EL (cell line): Measurements from ENCODE around the gene EML4.
"Not testable (repeated sequence)": the region's sequence is repeated elsewhere in the genome, so short reads cannot be mapped to it uniquely, and the experiment has no call there.

Experiments used
- DNase-seq: peaks from one replicate; pipeline ENCODE4 v3.0.0-alpha.2; 2016

Gene EML4

DNA sequence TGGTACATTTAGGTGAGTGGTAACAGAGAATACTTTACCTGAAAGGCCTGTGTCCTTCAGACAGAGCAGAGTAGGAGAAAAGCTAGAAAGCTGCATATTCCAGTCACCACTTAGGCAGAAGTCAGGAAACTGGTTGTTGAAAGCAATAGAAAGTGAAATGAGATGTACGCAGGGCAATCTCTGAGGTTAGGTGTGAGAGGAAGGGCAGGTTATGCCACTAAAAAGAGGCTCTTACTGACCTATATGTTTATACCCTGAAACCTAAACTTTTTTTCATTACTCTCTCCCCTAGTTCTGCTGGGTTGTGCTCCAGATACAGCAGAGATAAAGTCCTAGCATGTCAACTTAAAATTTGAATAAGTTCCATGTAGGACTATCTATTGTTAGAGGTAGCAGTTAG is 98.4 kb downstream of the EML4 start:
- no peak for DNase-seq

- no peak for DNase-seq
These were observed 99.5 kb downstream of the EML4 start for GRCh38 chr2:42268528-42269151.

DNA sequence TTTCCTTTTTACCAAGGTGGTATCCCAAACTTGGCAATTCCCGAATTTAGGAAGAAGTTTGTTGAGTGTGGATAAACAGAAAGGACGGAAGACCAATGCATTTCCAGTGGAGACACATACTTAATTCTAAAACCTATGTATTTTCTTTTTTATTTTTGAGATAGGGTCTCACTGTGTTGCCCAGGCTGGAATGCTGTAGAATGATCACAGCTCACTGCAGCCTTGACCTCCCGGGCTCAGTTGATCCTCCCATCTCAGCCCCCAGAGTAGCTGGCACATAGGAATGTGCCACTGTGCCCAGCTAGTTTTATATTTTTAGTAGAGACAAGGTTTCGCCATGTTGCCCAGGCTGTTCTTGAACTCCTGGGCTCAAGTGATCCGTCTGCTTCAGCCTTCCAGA is 101.6 kb downstream of the EML4 start:
- no peak for DNase-seq

DNA sequence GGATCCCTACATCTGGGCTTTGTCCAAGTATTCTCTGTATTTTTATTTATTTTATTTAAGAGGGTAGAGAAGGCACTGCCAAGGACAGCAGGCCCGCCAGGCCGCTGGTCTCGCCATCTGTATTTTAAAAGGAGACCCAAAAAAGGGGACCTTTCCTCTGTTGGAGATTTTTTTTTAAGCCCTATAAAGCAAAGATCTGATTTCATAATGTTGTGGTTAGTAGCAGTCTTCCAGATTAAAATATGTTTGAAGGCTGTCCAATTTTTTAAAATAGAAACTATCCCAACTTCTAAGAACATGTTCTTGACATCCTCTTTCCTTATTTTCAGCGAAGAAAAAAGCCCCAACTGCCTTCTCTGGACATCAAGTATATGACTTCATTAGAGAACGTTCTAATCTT is 102.1 kb downstream of the EML4 start:
- DNase-seq = not testable (repeated sequence)

DNA sequence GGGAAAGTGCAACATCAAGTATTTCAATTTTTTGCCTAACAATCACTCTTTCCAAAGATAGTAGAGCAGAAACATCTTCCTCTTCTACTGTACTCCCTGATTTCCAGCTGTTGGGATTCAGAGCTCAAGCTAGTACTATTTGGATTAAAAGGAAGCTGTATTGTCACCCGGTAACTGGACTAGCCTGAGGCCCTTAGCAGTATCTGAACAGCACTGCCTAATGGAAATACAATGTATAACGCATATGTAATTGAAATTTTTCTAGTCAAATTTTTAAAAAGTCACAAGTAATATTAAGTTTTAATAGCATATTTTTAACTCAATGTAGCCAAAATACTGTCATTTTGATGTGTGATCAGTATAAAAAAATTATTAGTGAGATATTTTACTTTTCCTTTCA is 105.7 kb downstream of the EML4 start:
- no peak for DNase-seq

- no peak for DNase-seq
These were observed 112.4 kb downstream of the EML4 start for GRCh38 chr2:42281416-42282081.

GRCh38 chr2:42284019-42284418 is 114.9 kb downstream of the EML4 start:
- DNase-seq = no peak

GRCh38 chr2:42286268-42286946 is 117.3 kb downstream of the EML4 start:
- DNase-seq = no peak

- DNase-seq = no peak
These were observed 119.7 kb downstream of the EML4 start for GRCh38 chr2:42288811-42289210.

DNA sequence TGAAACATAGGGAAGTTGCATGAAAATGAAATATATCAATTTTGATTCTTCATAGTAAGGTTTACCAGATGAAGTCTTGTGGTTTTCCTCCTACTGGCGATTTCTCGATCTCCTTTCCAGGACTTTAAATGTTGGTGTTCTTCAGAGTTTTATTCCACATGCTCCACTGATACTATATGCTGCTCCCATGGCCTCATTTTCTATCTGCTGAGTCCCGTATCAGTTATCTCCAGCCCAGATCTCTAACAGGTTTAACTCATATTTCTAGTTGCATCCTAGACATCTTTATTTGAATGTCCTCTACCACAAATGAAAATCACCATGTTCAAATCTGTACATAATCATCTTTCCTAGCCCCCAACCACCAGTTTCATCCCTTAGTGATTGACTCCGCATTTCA is 120.1 kb downstream of the EML4 start:
- DNase-seq = no peak

- DNase-seq = no peak
These were observed 120.9 kb downstream of the EML4 start for GRCh38 chr2:42290005-42290404.

DNA sequence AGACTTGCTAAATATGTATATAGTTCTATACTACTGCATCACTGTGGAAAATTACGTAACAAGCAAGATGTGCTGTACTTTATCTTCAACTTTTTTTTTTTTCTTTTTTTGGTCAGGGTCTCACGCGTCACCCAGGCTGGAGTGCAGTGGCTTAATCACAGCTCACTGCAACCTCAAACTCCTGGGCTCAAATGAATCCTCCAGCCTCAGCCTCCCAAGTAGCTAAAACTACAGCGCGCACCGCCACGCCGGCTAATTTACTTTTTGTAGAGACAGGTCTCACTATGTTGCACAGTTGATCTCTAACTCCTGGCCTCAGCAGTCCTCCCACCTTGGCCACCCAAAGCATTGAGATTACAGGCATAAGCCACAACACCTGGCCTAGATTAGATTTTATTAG is 123.9 kb downstream of the EML4 start:
- DNase-seq = no peak

DNA sequence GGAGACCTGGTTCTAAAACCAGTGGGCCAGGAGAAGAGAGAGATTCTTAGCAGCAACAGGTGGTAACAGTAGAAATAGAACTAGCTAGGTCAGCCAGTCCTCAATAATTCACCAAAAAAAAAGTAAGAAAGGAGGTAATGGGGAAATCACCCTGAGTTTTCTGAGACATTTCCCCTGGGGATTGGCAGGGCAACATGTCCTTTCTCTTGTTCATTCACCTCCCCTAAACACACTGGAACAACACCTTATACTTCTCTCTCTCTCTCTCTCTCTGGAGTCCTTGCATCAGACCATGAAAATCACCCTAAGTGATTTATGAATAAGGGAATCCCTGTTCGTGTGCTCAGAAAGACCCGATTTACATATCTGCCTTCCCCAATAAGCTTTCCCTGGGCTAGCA is 127.1 kb downstream of the EML4 start:
- no peak for DNase-seq

DNA sequence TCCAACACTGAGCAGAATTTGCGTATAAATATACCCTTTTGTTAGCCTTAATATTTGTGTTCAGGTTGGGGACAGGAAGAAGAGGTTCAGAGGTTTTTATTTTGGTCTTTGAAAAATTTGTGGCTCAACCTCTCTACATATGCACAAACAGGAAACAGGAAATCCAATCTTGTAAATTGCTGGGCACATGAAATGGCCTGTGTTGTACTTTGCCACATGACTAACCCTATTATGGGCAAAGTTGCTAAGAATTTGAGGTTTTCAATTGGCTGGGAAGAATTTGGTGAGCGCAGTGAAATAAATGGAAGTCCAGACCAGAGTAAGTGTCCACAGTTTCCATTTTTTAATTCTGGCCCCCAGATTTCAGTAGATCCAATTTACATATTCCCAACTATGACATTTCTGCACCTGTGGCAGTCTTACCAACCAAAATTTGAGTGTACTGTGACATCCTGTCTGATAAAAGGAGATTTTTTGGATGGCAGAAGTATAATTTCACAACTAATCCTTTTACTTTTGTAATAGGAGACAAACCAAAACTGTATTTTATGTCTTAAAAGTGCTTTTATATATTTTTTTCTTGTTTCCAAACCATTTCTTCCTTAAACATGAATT is 128.3 kb downstream of the EML4 start:
- DNase-seq = peak; percentile 3

DNA sequence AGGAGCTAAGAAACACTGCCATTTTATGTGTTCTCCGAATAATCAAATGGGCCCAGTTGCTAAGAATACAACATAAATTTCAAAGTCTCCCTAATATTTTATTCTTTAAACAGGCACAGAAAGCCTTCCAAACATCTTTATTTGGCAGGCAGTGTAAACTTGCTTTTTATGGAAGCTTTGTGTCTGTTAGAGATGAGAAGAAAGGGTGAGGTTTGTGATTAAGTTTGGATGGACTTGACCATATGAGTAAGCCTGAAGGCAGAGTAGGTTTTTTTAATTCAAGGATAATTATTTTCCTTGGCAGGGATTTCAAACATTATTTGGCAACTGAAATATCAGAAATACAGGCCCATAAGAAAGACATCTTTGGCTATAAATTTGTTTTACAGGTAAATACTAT is 129.0 kb downstream of the EML4 start:
- DNase-seq = no peak

DNA sequence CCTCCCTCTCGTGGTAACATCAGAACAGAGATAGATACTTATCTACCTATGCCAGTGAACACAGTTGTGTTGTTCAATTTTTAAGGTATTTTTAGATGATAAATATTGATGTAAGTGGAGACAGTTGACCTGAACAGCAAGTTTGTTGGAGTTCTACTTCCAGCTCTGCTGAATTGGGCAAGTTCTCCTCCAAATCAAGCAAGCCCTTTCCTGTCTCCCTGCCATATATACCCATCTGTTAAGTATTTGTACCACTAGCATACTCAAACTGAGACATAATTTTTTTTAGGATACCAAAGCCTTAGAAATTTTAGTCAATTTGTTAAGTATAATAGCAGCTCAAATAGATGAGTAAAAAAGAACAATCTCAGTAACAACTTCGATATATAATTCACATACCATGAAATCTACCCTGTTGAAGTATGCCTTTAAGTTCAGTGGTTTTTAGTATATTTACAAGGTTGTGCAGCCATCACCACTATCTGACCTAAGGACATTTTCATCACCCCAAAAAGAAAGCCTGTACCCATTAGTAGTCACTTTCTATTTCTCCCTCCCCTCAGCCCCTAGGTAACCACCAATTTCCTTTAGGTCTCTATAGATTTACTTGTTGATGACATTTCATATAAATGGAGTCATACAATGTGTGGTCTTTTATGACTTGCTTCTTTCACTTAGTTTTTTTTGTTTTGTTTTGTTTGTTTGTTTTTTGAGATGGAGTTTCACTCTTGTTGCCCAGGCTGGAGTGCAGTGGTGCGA is 130.0 kb downstream of the EML4 start:
- no peak for DNase-seq

DNA sequence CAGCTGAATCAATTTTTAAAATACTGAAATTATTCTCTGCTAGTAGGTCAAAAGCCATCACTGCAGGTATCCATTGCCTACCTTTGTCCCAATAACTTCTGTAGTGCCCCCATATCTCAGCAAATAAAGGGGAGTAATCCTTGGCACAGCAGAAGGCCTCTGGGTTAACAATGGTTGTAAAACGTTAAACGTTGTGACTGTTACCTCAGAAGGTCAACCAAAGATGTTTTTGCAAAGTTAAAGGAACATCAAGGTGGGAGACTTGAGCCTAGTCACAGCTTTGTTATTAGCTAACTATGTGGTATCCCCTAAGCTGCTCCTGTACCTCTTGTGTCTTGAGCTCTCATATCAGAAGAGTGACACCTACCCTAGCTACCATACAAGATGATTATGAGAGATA is 131.4 kb downstream of the EML4 start:
- no peak for DNase-seq

DNA sequence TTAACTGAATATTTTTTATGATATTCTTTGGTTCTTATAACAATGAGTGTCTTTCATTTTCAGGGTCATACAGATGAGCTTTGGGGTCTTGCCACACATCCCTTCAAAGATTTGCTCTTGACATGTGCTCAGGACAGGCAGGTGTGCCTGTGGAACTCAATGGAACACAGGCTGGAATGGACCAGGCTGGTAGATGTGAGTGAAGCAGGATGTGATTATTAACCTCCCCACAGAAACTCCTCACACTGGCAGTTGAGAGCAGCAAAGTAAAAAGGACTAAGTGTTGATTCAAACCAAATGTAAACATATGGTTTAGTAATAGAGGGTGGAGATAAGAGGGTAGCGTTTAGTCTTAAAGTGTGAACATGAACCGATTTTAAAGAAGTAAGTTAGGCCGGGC is 134.1 kb downstream of the EML4 start:
- DNase-seq = no peak

DNA sequence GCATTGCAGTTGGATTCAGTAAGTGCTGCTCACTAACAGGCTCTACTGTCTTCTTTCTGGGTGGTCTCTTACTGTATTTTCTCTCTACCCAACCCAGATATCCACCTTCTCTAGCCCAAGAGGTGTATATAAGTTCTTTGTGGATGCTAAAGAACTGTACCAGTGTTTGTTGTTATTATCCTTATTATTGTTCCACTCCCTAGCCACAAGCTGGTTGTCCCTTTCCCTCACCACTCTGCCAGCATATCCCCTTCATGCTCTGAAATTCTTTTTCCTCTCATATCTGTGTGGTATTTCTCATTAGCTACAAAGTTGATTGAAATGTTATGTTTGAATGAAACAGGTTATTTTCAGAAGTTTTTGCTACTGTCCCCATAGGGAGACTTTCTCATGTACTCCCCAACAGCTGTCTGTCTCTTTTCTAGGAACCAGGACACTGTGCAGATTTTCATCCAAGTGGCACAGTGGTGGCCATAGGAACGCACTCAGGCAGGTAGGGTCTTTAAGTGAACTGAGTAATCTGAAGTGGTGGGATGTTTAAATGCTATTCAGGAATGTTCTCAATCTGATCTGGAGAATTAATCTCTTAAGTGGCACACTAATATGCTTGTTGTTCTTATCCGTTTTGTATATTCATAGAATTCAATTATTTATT is 135.0 kb downstream of the EML4 start:
- DNase-seq = no peak

- no peak for DNase-seq
These were observed 138.0 kb downstream of the EML4 start for GRCh38 chr2:42307180-42307579.

GRCh38 chr2:42309366-42309765 is 140.2 kb downstream of the EML4 start:
- DNase-seq = no peak

GRCh38 chr2:42310007-42310515 is 140.9 kb downstream of the EML4 start:
- no peak for DNase-seq

- no peak for DNase-seq
These were observed 143.0 kb downstream of the EML4 start for GRCh38 chr2:42312106-42312505.
